ENCODE data around the gene NOL12.

DNA sequence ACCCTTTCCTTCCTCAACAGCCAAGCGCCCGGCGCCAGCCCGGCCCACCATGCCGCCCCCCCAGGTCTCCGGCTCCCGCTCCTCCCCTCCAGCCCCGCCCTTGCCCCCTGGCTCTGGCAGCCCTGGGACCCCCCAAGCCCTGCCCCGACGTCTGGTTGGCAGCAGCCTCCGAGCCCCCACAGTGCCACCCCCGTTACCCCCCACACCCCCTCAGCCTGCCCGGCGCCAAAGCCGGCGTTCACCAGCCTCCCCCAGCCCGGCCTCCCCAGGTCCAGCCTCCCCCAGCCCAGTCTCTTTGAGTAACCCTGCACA is 30.9 kb upstream of the NOL12 start:
- TF ChIP-seq RARB (CRISPR knock-in tag; IDR thresholded peaks at IDR 0.05), result no peak
- TF ChIP-seq, protein P1, sequence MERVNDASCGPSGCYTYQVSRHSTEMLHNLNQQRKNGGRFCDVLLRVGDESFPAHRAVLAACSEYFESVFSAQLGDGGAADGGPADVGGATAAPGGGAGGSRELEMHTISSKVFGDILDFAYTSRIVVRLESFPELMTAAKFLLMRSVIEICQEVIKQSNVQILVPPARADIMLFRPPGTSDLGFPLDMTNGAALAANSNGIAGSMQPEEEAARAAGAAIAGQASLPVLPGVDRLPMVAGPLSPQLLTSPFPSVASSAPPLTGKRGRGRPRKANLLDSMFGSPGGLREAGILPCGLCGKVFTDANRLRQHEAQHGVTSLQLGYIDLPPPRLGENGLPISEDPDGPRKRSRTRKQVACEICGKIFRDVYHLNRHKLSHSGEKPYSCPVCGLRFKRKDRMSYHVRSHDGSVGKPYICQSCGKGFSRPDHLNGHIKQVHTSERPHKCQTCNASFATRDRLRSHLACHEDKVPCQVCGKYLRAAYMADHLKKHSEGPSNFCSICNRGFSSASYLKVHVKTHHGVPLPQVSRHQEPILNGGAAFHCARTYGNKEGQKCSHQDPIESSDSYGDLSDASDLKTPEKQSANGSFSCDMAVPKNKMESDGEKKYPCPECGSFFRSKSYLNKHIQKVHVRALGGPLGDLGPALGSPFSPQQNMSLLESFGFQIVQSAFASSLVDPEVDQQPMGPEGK (CRISPR knock-in tag; IDR thresholded peaks at IDR 0.05; ENCODE audit: borderline replicate concordance), result no peak
- TF ChIP-seq OSR1 (CRISPR knock-in tag; IDR thresholded peaks at IDR 0.05), result no peak
- no peak for TF ChIP-seq ISL1 (CRISPR knock-in tag; IDR thresholded peaks at IDR 0.05)
- TF ChIP-seq, protein P2, sequence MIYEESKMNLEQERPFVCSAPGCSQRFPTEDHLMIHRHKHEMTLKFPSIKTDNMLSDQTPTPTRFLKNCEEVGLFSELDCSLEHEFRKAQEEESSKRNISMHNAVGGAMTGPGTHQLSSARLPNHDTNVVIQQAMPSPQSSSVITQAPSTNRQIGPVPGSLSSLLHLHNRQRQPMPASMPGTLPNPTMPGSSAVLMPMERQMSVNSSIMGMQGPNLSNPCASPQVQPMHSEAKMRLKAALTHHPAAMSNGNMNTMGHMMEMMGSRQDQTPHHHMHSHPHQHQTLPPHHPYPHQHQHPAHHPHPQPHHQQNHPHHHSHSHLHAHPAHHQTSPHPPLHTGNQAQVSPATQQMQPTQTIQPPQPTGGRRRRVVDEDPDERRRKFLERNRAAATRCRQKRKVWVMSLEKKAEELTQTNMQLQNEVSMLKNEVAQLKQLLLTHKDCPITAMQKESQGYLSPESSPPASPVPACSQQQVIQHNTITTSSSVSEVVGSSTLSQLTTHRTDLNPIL (CRISPR knock-in tag; IDR thresholded peaks at IDR 0.05; ENCODE audit: low read depth), result no peak
- TF ChIP-seq, protein P3, sequence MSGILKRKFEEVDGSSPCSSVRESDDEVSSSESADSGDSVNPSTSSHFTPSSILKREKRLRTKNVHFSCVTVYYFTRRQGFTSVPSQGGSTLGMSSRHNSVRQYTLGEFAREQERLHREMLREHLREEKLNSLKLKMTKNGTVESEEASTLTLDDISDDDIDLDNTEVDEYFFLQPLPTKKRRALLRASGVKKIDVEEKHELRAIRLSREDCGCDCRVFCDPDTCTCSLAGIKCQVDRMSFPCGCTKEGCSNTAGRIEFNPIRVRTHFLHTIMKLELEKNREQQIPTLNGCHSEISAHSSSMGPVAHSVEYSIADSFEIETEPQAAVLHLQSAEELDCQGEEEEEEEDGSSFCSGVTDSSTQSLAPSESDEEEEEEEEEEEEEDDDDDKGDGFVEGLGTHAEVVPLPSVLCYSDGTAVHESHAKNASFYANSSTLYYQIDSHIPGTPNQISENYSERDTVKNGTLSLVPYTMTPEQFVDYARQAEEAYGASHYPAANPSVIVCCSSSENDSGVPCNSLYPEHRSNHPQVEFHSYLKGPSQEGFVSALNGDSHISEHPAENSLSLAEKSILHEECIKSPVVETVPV (CRISPR knock-in tag; IDR thresholded peaks at IDR 0.05), result no peak
- TF ChIP-seq ZNF70 (CRISPR knock-in tag; IDR thresholded peaks at IDR 0.05), result no peak
- TF ChIP-seq PPARA (CRISPR knock-in tag; IDR thresholded peaks at IDR 0.05; ENCODE audit: borderline replicate concordance), result no peak
- TF ChIP-seq, protein P4, sequence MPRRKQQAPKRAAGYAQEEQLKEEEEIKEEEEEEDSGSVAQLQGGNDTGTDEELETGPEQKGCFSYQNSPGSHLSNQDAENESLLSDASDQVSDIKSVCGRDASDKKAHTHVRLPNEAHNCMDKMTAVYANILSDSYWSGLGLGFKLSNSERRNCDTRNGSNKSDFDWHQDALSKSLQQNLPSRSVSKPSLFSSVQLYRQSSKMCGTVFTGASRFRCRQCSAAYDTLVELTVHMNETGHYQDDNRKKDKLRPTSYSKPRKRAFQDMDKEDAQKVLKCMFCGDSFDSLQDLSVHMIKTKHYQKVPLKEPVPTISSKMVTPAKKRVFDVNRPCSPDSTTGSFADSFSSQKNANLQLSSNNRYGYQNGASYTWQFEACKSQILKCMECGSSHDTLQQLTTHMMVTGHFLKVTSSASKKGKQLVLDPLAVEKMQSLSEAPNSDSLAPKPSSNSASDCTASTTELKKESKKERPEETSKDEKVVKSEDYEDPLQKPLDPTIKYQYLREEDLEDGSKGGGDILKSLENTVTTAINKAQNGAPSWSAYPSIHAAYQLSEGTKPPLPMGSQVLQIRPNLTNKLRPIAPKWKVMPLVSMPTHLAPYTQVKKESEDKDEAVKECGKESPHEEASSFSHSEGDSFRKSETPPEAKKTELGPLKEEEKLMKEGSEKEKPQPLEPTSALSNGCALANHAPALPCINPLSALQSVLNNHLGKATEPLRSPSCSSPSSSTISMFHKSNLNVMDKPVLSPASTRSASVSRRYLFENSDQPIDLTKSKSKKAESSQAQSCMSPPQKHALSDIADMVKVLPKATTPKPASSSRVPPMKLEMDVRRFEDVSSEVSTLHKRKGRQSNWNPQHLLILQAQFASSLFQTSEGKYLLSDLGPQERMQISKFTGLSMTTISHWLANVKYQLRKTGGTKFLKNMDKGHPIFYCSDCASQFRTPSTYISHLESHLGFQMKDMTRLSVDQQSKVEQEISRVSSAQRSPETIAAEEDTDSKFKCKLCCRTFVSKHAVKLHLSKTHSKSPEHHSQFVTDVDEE (CRISPR knock-in tag; IDR thresholded peaks at IDR 0.05), result no peak
- TF ChIP-seq CSDC2 (CRISPR knock-in tag; IDR thresholded peaks at IDR 0.05), result no peak
- TF ChIP-seq ZNF565 (CRISPR knock-in tag; conservative IDR thresholded peaks at IDR 0.05; ENCODE audit: low read depth), result no peak
- no peak for TF ChIP-seq SNAI2 (CRISPR knock-in tag; IDR thresholded peaks at IDR 0.05)
- no peak for TF ChIP-seq ARNTL (CRISPR knock-in tag; IDR thresholded peaks at IDR 0.05; ENCODE audit: borderline replicate concordance, low read depth)
- TF ChIP-seq TCF4 (CRISPR knock-in tag; IDR thresholded peaks at IDR 0.05; ENCODE audit: borderline replicate concordance), result no peak

Data from SK-N-SH treated with all-trans-retinoic acid at 6 μM for 48 hours (cell line).